GM12878 (cell line): ENCODE data around the gene IBA57. TPM values are rescaled to one million over a fixed set of nuclear protein-coding genes. Genes with fewer than 3 reads are reported as not detected.
A peak's percentile ranks its signal among the peaks of the same experiment; 100 is the strongest.

ENCODE experiments used
- ATAC-seq: fragments of 200-7000 bp; cut with Tn5 transposase; 3 replicates; pipeline ENCODE4 v1.9.1; 2020; ENCODE audit warnings: mild to moderate bottlenecking, moderate library complexity
- BruUV-seq: library from RNA; stranded (reverse); fragments of 400-500 nt; replicated peaks from 2 replicates; lab custom pipeline; 2021; lab: Mats Ljungman, UMichigan
- CTCF ChIA-PET: fragments of 300-600 bp; sonication (Branson Sonifier 250); formaldehyde crosslinking; extraction: SDS; loops from one replicate; lab custom pipeline; 2021; ENCODE audit warnings: inconsistent platforms; lab: Yijun Ruan, JAX
- POLR2A ChIA-PET: fragments of 350-600 bp; formaldehyde crosslinking; extraction: SDS; loops from one replicate; lab custom pipeline; 2021; ENCODE audit warnings: inconsistent platforms; lab: Charles Lee
- RAD21 ChIA-PET: fragments of 300-600 bp; sonication (Branson Sonifier 250); formaldehyde crosslinking; loops from one replicate; lab custom pipeline; 2023; ENCODE audit warnings: antibody characterized with exemption; ENCODE audit not compliant: unreplicated experiment; lab: Charles Lee
- SMC1A ChIA-PET: fragments of 300-600 bp; sonication (Branson Sonifier 250); formaldehyde crosslinking; loops from one replicate; lab custom pipeline; 2023; ENCODE audit not compliant: unreplicated experiment, uncharacterized antibody; lab: Charles Lee
- DNase-seq: peaks from one replicate; pipeline ENCODE4 v3.0.0-alpha.2; 2011; ENCODE audit warnings: low read depth, low spot score
- FAIRE-seq: peaks from 3 replicates; lab custom pipeline; 2011; peaks lifted over from hg19 to GRCh38; lab: Jason Lieb, UNC
- H2AFZ ChIP-seq: 2 replicates; pipeline ENCODE4 v1.6.0; 2011; ENCODE audit warnings: low read depth, low read length, control low read depth; ENCODE audit not compliant: control insufficient read depth
- H3K27ac ChIP-seq: 2 replicates; pipeline ENCODE4 v1.5.1; 2011; ENCODE audit warnings: control low read depth; ENCODE audit not compliant: control insufficient read depth, insufficient read depth
- H3K27me3 ChIP-seq, 2 experiments: replicated peaks in 1 of 2; 2 replicates each; pipeline versions ENCODE4 v1.6.0 to v1.6.1; 2011; ENCODE audit warnings: low read length in 1 of 2; ENCODE audit not compliant: control insufficient read depth in 2 of 2, insufficient read depth in 2 of 2
- H3K36me3 ChIP-seq, 2 experiments: 2 replicates each; pipeline ENCODE4 v1.5.1; 2011; ENCODE audit warnings: low read length in 1 of 2; ENCODE audit not compliant: control insufficient read depth in 2 of 2, insufficient read depth in 2 of 2
- H3K4me1 ChIP-seq: 2 replicates; pipeline ENCODE4 v1.6.1; 2011; ENCODE audit warnings: mild to moderate bottlenecking, low read length, moderate library complexity, mixed read lengths; ENCODE audit not compliant: control insufficient read depth, insufficient read depth
- H3K4me2 ChIP-seq: 2 replicates; pipeline ENCODE4 v1.6.0; 2011; ENCODE audit warnings: control low read depth; ENCODE audit not compliant: control insufficient read depth, insufficient read depth
- H3K4me3 ChIP-seq: fragments of 200-600 bp; sonication (generic); 2 replicates; pipeline ENCODE4 v1.5.1; 2016
- H3K79me2 ChIP-seq: 2 replicates; pipeline ENCODE4 v1.6.0; 2011; ENCODE audit warnings: low read length; ENCODE audit not compliant: control insufficient read depth, insufficient read depth
- H3K9ac ChIP-seq: 2 replicates; pipeline ENCODE4 v1.8.0; 2011; ENCODE audit warnings: low read length, control low read depth, mixed read lengths; ENCODE audit not compliant: control insufficient read depth, insufficient read depth
- H3K9me3 ChIP-seq: replicated peaks from 3 replicates; pipeline ENCODE4 v1.5.1; 2011; ENCODE audit warnings: mild to moderate bottlenecking, low read length; ENCODE audit not compliant: control insufficient read depth, insufficient read depth
- H4K20me1 ChIP-seq: 2 replicates; pipeline ENCODE4 v1.6.0; 2011; ENCODE audit not compliant: control insufficient read depth, insufficient read depth
- ATF7 ChIP-seq: fragments of 450-650 bp; IDR thresholded peaks from 2 replicates; pipeline ENCODE4 v1.6.1; 2016; ENCODE audit warnings: low read depth, mild to moderate bottlenecking
- MAX ChIP-seq: IDR thresholded peaks from 2 replicates; pipeline ENCODE4 v1.6.1; 2012; ENCODE audit warnings: low read depth, low read length, improper control_type of control experiment
- NFYB ChIP-seq: IDR thresholded peaks from 2 replicates; pipeline ENCODE4 v1.6.1; 2011; ENCODE audit warnings: low read depth, mild to moderate bottlenecking, low read length, improper control_type of control experiment, moderate library complexity; ENCODE audit not compliant: insufficient read depth
- PBX3 ChIP-seq: IDR thresholded peaks from 2 replicates; pipeline ENCODE4 v1.6.1; 2011; ENCODE audit warnings: mild to moderate bottlenecking, low read depth, low read length, moderate library complexity; ENCODE audit not compliant: insufficient replicate concordance
- REST ChIP-seq: IDR thresholded peaks from 2 replicates; pipeline ENCODE4 v1.6.1; 2012; ENCODE audit warnings: mild to moderate bottlenecking, low read depth, low read length
- SIX5 ChIP-seq: IDR thresholded peaks from 2 replicates; pipeline ENCODE4 v1.6.1; 2011; ENCODE audit warnings: mild to moderate bottlenecking, low read depth, low read length, moderate library complexity; ENCODE audit not compliant: severe bottlenecking
- SPI1 ChIP-seq: IDR thresholded peaks from 2 replicates; pipeline ENCODE4 v1.6.1; 2011; ENCODE audit warnings: low read depth, mild to moderate bottlenecking, low read length, moderate library complexity, borderline replicate concordance; ENCODE audit not compliant: insufficient read depth
- SREBF1 ChIP-seq: IDR thresholded peaks from 2 replicates; pipeline ENCODE4 v1.6.1; 2012; ENCODE audit warnings: mild to moderate bottlenecking, low read length
- SRF ChIP-seq, 2 experiments: IDR thresholded peaks; 2 replicates each; pipeline ENCODE4 v1.6.1; 2011; ENCODE audit warnings: low read depth in 2 of 2, low read length in 2 of 2, mild to moderate bottlenecking in 1 of 2, moderate library complexity in 1 of 2
- TCF12 ChIP-seq: IDR thresholded peaks from 2 replicates; pipeline ENCODE4 v1.6.1; 2011; ENCODE audit warnings: low read depth, mild to moderate bottlenecking, low read length
- TCF3 ChIP-seq: IDR thresholded peaks from 2 replicates; pipeline ENCODE4 v1.6.1; 2012; ENCODE audit warnings: low read depth, mild to moderate bottlenecking, low read length, borderline replicate concordance; ENCODE audit not compliant: insufficient read depth
- ZNF217 ChIP-seq: fragments of 450-650 bp; IDR thresholded peaks from 2 replicates; pipeline ENCODE4 v1.6.1; 2017; ENCODE audit warnings: antibody characterized with exemption, mild to moderate bottlenecking
- ZNF24 ChIP-seq: fragments of 450-650 bp; IDR thresholded peaks from 2 replicates; pipeline ENCODE4 v1.6.1; 2017; ENCODE audit warnings: antibody characterized with exemption, mild to moderate bottlenecking
- ZNF687 ChIP-seq: fragments of 450-650 bp; IDR thresholded peaks from 2 replicates; pipeline ENCODE4 v1.6.1; 2017; ENCODE audit warnings: mild to moderate bottlenecking, moderate library complexity
- WGBS: methylation state at CpG from one replicate; pipeline ENCODE4 v1.1.6; 2016; ENCODE audit warnings: low lambda C conversion rate; ENCODE audit not compliant: insufficient replicate concordance, insufficient coverage; ENCODE audit errors: missing lambda C conversion rate; 5-methylcytosine and 5-hydroxymethylcytosine counted together
- in situ Hi-C: fragments of 300-500 bp; cut with MboI; formaldehyde crosslinking; loops from 9 replicates; pipeline ENCODE4 v1.14.3; 2018; ENCODE audit warnings: mixed read lengths
- intact Hi-C: fragments of 100-400 bp; cut with micrococcal nuclease; formaldehyde crosslinking; loops from one replicate; pipeline ENCODE4 v1.14.2; 2022; ENCODE audit not compliant: unreplicated experiment
- polyA plus RNA-seq, 11 experiments: library from polyadenylated mRNA; depleted of rRNA in 4 of 11; unstranded in 6 of 11; stranded (reverse) in 5 of 11; fragments of >200 nt; fragmentation: Nextera tagmentation in 4 of 11; fragmentation: Illumina TruSeq in 1 of 11; extraction: Ambion mirVana in 4 of 11; extraction: Trizol in 1 of 11; gene quantifications; 1 replicate in 1 of 11; 2 replicates in 10 of 11; pipeline versions ENCODE4 v1.2.1 to v1.2.3, GENCODE V29; 2011 to 2016; ENCODE audit warnings: inconsistent platforms in 2 of 11, missing spikeins in 2 of 11, low read depth in 1 of 11
- total RNA-seq, 4 experiments: library from RNA; depleted of rRNA in 3 of 4; stranded (reverse); fragments of >200 nt in 3 of 4; fragmentation: Illumina TruSeq in 1 of 4; extraction: Trizol in 1 of 4; gene quantifications; 2 replicates each; pipeline versions ENCODE4 v1.2.1 to v1.2.3, GENCODE V29; 2013 to 2021

IBA57 gene
- total and polyA plus RNA-seq, 10 of the 15 experiments (the other 5 are each of a cell fraction or from before 2014, with no cell fraction given), result 0.51 to 8.6 (median 3.7) TPM

GRCh38 chr1:228120857-228121489, 44.6 kb upstream of the IBA57 start:
- 30% methylated on average over 5 of the region's 5 CpGs for WGBS
- intact Hi-C loops (no loop called here), in situ Hi-C loops (no loop called here)
- ChIA-PET RAD21 (no interaction called here), CTCF (interaction anchor here (1.3 kb wide), 1 partner anchor 10 kb away, joined by 13 read pairs; no protein-coding TSS in a partner anchor), SMC1A (interaction anchor here (1.6 kb wide), 1 partner anchor 46 kb away, joined by 5 read pairs; no protein-coding TSS in a partner anchor), POLR2A (interaction anchor here (0.5 to 1.3 kb wide), 2 partner anchors 9 to 11 kb away, joined by 4 read pairs; no protein-coding TSS in a partner anchor)
- Histone ChIP-seq H3K9me3 (no peaks in the 10 kb centered on the region; the same call in 2 of the 3 replicates), H3K4me1 (no peaks in the 10 kb centered on the region), H3K4me2 (no peak overlapping the region), H3K27me3 (no peaks in the 10 kb centered on the region), H2AFZ (no peak overlapping the region; the same call in 1 of the 2 replicates), H3K36me3 (no peaks in the 10 kb centered on the region), H4K20me1 (no peaks in the 10 kb centered on the region), H3K4me3 (no peak overlapping the region), H3K79me2 (no peaks in the 10 kb centered on the region), H3K27ac (no peak overlapping the region), H3K9ac (no peak overlapping the region)
- ATAC-seq (peak; percentile 62), FAIRE-seq (peak; percentile 38), DNase-seq (no peak)
- TF ChIP-seq ZNF217 (no peak), REST (no peak), MAX (no peak), ZNF24 (no peak), SPI1 (peak; percentile 54), SIX5 (no peak), ATF7 (peak; percentile 49; the same call in 1 of the 2 replicates), ZNF687 (0 out of 2 replicates have a peak, but pooled peaks have one; percentile 26), PBX3 (no peak), SRF (IDR thresholded peaks at IDR 0.05; ENCODE audit: low read depth in 2 of 2, low read length in 2 of 2) (0 out of 4 replicates have a peak, but pooled peaks of 1 of the 2 experiments have one; percentile 38), SREBF1 (no peak), TCF3 (no peak), TCF12 (no peak), NFYB (peak; percentile 76)
- TSS peak; percentile 74 for BruUV-seq
